HG02588 (cell line): ENCODE measurements around the gene NRROS.
"Not testable (repeated sequence)": the region's sequence is repeated elsewhere in the genome, so short reads cannot be mapped to it uniquely, and the experiment has no call there.

ENCODE experiments used
- ATAC-seq: cut with Tn5 transposase; IDR thresholded peaks from one replicate; pipeline ENCODE4 v1.9.1; 2021; ENCODE audit warnings: mild to moderate bottlenecking, moderate library complexity; ENCODE audit not compliant: unreplicated experiment

The NRROS gene

DNA sequence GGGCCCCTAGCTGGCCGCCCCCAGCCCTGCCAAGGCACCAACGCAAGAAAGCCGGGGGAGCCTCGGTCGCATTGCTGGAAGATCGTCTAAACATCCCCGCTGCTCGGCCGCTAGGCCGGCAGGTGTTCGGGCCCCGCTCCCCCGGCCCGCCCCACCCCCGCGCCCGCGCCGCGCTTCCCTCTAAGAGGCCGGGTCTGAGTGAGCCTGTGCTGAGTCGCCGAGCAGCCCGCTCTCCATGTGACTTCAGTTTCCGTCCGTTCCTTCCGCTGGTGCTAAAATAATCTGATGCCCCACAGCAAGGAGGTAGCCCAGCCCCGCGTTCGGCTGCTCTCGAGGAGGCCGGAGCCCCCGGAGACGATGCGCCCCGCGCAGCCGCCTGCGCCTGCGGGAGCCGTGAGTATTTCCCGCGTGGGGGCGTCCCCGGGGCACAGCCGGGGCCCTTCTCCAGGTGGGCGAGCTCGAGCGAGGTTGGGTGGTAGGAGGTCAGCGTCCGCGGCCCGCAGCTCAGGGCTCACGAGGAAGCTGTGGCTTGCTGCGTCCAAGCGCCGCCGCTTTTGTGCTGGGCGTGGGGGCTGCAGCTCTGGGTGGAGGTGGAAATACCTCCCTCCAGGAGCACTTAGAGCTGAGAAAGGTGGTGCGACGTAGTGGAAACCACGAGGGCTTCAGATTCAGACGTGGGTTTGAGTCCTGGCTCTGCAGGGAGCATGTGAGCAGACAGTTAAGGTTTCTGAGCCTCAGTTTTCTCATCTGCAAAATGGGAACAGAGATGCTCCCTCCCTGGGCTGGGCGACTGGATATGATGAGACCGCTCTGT lies at the start of gene NRROS:
Gene NRROS, plus strand, starts transcription at position 212 of the 814 bp plus-strand sequence. CDS start 14,846 bp downstream, outside the sequence.
- ATAC-seq, result peak; percentile 40

DNA sequence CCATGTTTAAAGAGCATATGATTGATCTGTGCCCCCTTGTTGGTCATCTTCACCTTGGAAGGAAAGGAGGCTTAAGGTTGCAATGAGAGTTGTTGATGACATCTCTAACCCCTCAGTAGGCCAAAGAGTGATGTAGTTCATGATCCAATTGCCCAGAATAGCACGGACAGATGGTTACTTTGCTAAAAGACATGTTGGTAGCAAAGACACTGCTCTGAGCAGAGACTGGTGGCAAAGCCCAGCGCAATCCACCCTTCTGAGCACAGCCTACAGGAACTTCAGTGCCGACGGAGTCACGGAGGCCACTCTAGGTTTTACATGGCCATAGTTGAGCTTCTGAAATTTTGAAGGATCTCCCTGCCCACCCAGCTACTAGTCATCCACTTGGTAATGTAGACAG lies 49.2 kb upstream of the NRROS start:
- ATAC-seq, result no peak

DNA sequence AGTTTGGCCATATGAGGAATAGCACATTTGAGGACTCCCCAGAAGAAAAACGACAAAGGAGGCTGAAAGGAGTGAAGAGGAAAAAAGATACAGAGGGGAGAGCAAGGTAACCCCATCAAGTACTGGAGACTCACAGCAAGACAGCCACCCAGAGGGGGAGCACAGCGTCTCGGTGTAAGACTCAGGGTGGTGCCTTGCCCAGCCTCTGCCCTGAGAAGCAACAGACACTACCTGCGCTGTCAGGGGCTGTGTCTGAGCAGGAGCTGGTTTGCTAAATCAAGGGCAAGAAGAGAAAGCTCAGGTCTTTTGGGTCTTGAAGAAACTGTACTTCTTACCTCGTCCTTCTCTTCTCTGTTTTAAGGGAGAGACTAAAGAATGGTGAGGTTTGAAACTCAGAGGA lies 43.1 kb upstream of the NRROS start:
- no peak for ATAC-seq

DNA sequence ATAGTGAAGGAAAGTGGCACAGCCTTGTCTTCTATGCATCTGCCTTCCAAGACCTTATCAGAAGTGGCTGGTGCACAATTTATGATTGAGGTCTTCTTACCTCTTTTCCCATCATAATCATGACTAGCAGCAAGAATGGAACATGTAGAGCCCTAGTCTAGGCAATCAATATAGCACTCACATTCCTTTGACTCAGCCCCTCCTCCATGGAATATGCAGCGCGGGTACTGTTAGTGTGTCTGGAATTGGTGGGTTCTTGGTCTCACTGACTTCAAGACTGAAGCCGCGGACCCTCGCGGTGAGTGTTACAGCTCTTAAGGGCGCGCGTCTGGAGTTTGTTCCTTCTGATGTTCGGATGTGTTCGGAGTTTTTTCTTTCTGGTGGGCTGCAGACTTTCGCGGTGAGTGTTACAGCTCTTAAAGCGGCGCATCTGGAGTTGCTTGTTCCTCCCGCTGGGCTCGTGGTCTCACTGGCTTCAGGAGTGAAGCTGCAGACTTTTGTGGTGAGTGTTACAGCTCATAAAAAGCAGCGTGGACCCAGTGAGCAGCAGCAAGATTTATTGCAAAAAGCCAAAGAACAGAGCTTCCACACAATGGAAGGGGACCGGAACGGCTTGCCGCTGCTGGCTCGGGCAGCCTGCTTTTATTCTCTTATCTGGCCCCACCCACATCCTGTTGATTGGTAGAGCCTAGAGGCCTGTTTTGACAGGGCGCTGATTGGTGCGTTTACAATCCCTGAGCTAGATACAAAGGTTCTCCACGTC lies 41.3 kb upstream of the NRROS start:
- not testable (repeated sequence) for ATAC-seq

DNA sequence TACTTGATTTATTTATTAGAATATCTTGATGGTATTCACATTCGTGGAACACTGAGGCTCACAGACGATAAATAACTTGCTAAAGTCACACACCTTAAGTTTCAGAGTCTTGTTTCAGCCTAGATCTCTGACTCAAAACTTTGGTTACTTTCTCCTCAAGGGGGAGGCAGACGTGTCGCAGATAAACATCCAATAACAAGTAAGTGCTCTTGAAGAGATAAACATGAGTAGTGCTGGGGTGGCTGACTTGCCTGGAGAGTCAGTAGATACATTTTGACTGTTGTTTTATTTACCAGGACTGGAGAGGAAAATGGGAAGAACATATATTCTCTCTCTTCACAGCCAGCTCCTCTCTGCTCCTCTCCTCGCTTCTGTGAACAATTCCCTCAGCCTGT lies 39.8 kb upstream of the NRROS start:
- ATAC-seq, result no peak

DNA sequence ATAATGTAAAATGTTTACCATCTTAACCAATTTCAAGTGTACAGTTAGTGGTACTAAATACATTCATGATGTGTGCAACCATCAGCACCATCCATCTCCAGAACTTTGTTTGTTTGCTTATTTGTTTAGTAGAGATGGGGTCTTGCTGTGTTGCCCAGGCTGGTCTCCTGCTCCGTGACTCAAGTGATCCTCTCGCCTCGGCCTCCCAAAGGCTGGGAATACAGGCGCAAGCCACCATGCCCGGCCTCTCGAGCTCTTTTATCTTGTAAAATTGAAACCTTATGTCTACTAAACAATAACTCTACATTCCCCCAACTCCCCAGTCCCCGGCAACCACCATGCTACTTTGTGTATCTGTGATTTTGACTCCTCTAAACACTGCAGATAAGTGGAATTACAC lies 39.1 kb upstream of the NRROS start:
- no peak for ATAC-seq

DNA sequence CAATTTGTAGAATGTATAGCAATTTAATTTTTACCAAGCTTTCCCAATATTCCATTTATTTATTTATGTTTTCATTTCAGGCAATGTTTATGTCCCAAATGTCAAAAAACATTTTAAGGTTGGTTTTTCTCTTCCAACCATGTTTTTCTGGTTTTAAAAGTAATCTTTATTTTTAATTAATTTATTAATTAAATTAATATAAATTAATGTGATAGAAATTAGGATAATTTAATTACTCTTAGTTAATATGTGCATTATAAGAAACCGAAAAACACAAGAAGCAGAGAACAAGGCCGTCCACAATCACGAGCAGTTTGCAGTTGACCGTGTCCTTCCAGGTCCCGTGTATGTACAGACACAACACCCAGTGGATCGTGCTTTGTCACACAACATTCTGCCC lies 36.8 kb upstream of the NRROS start:
- ATAC-seq, result no peak

DNA sequence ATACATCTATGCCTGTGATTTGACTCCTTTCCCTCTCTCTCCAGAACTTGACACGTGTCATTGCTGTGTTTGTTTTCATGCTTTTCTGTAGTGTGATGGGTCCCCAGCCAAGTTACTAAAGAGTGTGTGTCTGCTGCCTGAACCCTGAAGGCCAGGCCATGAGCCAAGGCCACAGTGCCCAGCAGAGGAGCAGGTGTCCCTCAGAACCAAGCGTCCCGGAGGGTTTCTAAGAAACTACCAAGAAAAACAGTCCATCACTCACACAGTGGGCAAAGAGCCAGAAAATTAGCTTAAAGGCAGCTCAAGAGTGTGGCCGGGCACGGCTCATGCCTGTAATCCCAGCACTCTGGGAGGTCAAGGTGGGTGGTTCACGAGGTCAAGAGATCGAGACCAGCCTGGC lies 35.8 kb upstream of the NRROS start:
- no peak for ATAC-seq

DNA sequence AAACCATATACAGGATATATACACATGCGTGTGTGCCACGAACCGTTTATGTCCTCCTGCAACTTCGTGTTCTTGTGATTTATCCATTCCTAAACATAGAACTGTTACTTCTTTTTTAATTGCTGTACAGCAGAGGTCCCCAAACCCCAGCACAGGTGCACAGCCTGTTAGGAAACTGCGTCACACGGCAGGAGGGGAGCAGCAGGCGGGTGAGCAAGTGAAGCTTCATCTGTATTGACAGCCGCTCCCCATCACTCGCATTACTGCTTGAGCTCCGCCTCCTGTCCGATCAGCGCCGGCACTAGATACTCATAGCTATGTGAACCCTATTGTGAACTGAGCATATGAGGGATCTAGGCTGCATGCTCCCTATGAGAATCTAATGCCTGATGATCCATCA lies 34.9 kb upstream of the NRROS start:
- ATAC-seq, result no peak

DNA sequence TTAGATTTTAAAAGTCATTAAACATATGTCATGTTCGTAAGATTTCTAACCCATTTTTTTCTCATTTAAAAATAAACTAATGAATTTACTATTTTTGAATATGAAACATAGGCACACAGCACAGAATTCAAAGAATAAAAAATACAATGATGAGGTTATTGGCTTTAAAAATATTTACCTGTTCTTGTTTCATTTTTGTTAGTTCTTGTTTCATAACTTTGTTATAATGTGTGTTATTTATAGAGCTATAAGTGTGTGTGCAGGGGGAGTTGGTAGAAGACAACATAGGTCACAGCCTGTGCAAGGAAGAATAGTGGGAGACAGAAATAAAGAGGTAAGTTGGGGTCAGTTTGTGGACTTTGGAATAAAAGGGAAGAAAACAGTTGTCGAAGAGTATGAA lies 30.8 kb upstream of the NRROS start:
- no peak for ATAC-seq

DNA sequence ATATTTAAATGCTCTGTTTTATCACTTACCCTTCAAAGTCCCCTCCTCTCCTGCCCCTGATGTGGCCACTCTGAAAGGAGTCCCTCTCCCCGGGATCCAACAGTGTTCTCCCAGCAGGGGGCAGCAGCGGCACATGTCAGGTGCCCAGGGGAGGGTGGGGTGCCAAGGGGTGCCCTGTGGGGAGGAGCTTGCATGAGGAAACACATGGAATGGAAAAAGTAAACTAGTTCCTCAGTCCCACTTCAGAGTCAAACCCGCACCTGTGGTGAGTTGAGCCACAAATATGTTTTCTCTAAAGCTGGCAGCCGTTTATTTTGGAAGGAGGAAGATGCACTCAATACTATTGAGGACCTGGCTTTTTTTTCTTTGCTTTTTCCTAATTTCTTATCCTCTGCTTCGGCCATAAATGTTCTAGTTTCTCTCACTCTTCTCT lies 30.1 kb upstream of the NRROS start:
- no peak for ATAC-seq

DNA sequence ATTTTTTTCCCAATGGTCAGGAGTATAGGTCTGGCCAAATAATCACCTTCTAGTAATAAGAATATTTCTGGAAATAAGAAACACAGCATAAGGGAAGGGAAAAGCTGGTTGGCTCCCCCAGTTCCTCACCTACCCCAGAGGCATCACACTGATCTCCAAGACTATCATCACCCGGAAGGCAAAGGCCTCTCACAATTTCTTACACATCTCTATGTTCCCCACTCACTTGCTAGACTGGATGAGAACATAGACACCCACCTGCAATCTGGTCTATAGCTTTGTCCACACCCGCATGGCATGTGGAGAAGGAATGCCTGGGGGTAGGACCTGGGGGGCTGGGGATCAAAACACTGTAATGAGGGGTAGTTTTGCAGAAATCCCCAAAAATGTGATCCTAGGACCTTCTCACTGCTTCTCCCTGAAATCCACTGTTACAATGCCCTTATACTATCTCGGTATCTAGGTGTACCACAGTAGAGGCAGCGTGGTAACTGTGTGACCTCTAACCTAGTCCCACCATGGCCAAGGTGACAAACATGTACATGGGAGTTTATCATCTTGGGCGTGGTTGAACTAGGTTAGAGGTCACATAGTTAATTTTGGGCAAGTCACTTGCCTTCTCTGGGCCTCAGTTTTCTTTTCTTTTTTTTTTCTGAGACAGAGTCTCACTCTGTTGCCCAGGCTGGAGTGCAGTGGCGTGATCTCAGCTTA lies 29.5 kb upstream of the NRROS start:
- ATAC-seq, result no peak

DNA sequence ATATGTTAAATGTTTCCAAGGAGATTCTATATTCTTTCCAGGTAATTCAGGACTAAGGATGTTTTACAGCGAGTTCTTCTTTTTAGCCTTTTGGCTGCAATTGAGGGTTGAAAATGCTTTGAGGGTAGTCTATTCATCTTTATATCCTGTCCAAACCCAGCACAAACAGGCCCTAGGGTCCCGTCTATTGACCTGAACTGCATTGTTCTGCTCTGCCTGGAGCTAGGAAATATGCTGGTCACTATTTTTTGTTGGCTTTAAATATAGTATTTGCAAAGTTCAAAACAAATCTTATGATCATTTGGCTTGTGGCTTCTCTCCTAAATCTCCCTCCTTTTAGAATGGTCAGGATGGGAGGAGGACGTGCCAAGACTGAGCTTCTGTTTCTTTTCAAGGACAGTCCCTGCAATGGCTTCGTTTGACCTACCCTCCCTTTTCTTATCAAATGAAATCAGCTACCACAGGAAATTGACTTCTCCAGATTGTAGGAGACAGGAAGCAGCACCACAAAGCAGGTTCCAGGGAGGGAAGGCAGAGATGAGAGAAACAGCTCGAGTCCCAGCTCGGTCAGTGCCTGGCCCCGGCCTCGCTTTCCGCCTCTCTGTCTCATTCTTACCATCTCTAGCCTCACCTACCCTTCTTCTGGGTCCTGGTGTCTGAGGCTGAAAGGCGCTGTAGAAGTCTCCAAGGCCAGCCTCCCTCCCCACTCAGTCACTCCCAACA lies 27.6 kb upstream of the NRROS start:
- ATAC-seq, result no peak

DNA sequence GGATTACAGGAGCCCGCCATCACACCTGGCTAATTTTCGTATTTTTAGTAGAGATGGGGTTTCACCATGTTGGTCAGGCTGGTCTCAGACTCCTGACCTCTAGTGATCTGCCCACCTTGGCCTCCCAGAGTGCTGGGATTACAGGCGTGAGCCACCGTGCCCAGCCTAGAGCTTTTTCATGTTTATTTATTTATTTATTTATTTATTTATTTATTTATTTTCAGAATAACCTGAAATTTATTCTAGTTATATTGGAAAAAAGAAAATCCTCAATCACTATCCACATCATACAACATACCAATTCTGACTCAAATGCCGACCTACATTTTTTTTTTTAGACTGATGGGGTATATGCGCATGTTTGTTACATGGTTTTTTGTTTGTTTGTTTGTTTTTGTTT lies 24.3 kb upstream of the NRROS start:
- not testable (repeated sequence) for ATAC-seq

DNA sequence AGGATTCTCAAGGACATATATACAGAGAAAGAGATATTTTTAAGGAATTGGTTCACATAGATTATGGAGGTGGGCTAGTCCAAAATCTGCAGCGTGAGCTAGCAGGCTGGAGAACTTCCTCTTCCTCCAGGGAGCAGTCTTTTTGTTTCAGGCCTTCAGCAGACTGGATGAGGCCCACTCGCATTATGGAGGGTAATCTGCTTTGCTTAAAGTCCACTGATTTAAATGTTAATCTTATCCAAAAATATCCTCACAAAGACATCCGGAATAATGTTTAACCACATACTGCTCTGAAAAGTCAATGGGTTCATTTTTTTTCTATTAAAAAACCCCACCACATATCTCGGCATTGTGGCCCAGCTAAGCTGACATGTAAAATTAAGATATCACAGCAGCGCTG lies 22.2 kb upstream of the NRROS start:
- ATAC-seq, result no peak

DNA sequence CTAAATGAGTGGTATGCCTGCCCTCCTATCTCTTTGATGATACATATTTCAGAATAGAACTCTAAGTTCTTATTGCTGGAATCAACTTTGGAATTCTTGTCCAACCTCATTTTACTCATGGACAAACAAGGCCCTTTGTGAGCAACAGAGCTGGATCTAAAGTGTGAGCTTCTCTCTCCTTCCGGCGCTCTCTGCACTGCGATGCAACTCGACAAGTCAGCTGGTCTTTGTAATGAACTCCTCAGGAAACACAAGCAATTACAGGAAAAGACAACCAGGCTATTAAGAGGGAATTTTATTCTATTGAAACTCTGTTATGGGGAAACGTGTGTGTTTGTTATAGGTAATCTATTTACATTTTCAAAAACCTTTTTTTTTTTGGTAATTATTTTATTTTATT lies 20.3 kb upstream of the NRROS start:
- no peak for ATAC-seq

DNA sequence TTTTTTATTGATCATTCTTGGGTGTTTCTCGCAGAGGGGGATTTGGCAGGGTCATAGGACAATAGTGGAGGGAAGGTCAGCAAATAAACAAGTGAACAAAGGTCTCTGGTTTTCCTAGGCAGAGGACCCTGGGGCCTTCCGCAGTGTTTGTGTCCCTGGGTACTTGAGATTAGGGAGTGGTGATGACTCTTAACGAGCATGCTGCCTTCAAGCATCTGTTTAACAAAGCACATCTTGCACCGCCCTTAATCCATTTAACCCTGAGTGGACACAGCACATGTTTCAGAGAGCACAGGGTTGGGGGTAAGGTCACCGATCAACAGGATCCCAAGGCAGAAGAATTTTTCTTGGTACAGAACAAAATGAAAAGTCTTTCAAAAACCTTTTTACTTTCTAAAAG lies 19.9 kb upstream of the NRROS start:
- not testable (repeated sequence) for ATAC-seq

DNA sequence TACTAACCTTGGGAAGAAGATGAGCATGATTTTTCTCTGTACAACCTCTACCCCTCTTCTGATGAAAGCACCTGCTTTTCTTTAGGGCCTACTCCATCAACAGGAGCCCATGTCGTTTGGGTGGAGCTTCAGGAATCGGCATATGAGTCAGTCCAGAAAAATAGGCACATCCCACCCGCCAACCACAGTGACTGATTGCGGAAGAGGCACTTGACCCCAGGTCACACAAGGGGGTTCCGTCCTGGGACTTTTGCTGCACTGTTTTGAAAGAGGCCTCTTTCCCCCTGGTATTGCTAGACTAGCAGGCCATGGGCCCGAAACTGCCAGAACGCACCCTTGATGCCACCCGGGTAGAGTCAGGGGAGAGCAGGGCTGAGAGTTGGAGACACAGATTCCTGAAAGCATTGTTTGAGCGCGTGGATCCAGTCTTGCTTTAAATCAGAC lies 19.3 kb upstream of the NRROS start:
- ATAC-seq, result no peak

DNA sequence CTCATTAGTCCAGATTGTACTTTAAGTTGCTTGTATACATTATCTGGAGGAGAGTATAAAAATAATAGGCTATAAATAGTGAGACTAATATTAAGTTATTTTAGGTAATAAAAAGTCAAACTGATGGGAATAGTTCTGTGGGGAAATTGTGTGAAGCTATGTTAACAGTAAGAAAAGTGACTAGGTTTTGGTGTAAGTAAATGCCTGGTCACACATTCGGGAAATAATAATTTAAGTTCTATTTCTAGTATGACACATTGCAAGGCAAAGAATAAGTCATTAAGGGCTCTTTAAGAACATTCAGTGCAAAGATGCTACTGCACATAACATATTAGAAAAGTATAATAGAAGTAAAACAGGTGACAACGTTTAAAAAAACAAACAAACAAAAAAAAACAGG lies 18.8 kb upstream of the NRROS start:
- ATAC-seq, result no peak

DNA sequence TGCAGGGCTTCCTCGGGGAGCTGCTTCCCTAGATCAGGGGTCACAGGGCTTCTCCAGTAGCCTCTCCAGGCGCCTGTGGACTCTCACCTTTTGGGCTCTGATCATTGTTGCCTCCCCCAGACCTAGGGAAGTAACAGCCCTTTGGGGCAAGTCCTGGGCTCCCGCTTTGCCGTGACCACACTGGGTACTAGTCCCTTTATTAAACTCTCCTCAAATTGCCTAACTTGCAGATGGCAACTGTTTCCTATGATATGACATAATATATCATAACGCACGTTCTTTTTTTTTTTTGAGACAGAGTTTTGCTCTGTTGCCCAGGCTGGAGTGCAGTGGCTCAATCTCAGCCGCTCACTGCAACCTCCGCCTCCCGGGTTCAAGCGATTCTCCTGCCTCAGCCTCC lies 17.9 kb upstream of the NRROS start:
- no peak for ATAC-seq
